HepG2 (cell line): ENCODE data around the gene HSPA1B. TPM values are rescaled to one million over a fixed set of nuclear protein-coding genes. Genes with fewer than 3 reads are reported as not detected.

Source experiments
- CC2D1A ChIP-seq: sonication (generic); formaldehyde crosslinking; IDR thresholded peaks from 2 replicates; pipeline ENCODE4 v1.8.1; 2023; ENCODE audit warnings: mild to moderate bottlenecking, missing genetic modification reagents
- CHD4 ChIP-seq: fragments of 200-600 bp; sonication (generic); IDR thresholded peaks from 2 replicates; pipeline ENCODE4 v1.7.0; 2017; ENCODE audit warnings: mild to moderate bottlenecking, low read length, borderline replicate concordance
- HNRNPK ChIP-seq: fragments of 200-400 bp; formaldehyde crosslinking; IDR thresholded peaks from 2 replicates; pipeline ENCODE4 v1.6.1; 2018; ENCODE audit warnings: low read length, low read depth, moderate library complexity, mild to moderate bottlenecking; ENCODE audit not compliant: poor library complexity, severe bottlenecking
- RFX1 ChIP-seq: fragments of 450-650 bp; IDR thresholded peaks from 2 replicates; pipeline ENCODE4 v1.6.1; 2017
- SMARCE1 ChIP-seq: fragments of 450-650 bp; IDR thresholded peaks from 2 replicates; pipeline ENCODE4 v1.6.1; 2017; ENCODE audit warnings: borderline replicate concordance
- SUZ12 ChIP-seq: fragments of 150-350 bp; IDR thresholded peaks from 2 replicates; pipeline ENCODE4 v1.6.1; 2014; ENCODE audit warnings: low read depth, low read length
- ZBTB46 ChIP-seq: sonication (generic); formaldehyde crosslinking; IDR thresholded peaks from 2 replicates; pipeline ENCODE4 v1.4.0; 2020; ENCODE audit warnings: mild to moderate bottlenecking, missing genetic modification reagents, borderline replicate concordance
- ZNF232 ChIP-seq: sonication (generic); formaldehyde crosslinking; IDR thresholded peaks from 2 replicates; pipeline ENCODE4 v1.4.0; 2020; ENCODE audit warnings: missing genetic modification reagents, borderline replicate concordance
- ZNF574 ChIP-seq: sonication (generic); formaldehyde crosslinking; IDR thresholded peaks from 2 replicates; pipeline ENCODE4 v1.4.0; 2020; ENCODE audit warnings: missing genetic modification reagents
- polyA plus RNA-seq, 8 experiments: library from polyadenylated mRNA; depleted of rRNA in 3 of 8; stranded (reverse) in 7 of 8; unstranded in 1 of 8; fragments of >200 nt; fragmentation: Illumina TruSeq in 4 of 8; extraction: Trizol in 4 of 8; gene quantifications; 2 replicates each; pipeline versions ENCODE4 v1.2.1 to v1.2.3, GENCODE V29; 2011 to 2016; ENCODE audit warnings: low read depth in 4 of 8, missing spikeins in 1 of 8, mixed read lengths in 1 of 8; ENCODE audit not compliant: insufficient read depth in 1 of 8
- total RNA-seq, 5 experiments: library from RNA; depleted of rRNA; stranded (reverse); fragments of >200 nt; fragmentation: Illumina TruSeq; extraction: Trizol; gene quantifications; 2 replicates each; pipeline ENCODE4 v1.2.3, GENCODE V29; 2016; ENCODE audit warnings: low read depth in 1 of 5
- TF ChIP-seq, protein P1 (sequence below): sonication (generic); formaldehyde crosslinking; IDR thresholded peaks from 2 replicates; pipeline ENCODE4 v1.4.0; 2020; ENCODE audit warnings: missing genetic modification reagents, borderline replicate concordance
- TF ChIP-seq, protein P2 (sequence below): sonication (generic); formaldehyde crosslinking; conservative IDR thresholded peaks from 2 replicates; pipeline ENCODE4 v1.4.0; 2020; ENCODE audit warnings: mild to moderate bottlenecking, missing genetic modification reagents, moderate library complexity

HSPA1B gene
- total and polyA plus RNA-seq, 2 of the 13 experiments (the other 11 are each of a cell fraction or from before 2014, with no cell fraction given), result 26.0 to 186 TPM

- TF ChIP-seq, protein P1, sequence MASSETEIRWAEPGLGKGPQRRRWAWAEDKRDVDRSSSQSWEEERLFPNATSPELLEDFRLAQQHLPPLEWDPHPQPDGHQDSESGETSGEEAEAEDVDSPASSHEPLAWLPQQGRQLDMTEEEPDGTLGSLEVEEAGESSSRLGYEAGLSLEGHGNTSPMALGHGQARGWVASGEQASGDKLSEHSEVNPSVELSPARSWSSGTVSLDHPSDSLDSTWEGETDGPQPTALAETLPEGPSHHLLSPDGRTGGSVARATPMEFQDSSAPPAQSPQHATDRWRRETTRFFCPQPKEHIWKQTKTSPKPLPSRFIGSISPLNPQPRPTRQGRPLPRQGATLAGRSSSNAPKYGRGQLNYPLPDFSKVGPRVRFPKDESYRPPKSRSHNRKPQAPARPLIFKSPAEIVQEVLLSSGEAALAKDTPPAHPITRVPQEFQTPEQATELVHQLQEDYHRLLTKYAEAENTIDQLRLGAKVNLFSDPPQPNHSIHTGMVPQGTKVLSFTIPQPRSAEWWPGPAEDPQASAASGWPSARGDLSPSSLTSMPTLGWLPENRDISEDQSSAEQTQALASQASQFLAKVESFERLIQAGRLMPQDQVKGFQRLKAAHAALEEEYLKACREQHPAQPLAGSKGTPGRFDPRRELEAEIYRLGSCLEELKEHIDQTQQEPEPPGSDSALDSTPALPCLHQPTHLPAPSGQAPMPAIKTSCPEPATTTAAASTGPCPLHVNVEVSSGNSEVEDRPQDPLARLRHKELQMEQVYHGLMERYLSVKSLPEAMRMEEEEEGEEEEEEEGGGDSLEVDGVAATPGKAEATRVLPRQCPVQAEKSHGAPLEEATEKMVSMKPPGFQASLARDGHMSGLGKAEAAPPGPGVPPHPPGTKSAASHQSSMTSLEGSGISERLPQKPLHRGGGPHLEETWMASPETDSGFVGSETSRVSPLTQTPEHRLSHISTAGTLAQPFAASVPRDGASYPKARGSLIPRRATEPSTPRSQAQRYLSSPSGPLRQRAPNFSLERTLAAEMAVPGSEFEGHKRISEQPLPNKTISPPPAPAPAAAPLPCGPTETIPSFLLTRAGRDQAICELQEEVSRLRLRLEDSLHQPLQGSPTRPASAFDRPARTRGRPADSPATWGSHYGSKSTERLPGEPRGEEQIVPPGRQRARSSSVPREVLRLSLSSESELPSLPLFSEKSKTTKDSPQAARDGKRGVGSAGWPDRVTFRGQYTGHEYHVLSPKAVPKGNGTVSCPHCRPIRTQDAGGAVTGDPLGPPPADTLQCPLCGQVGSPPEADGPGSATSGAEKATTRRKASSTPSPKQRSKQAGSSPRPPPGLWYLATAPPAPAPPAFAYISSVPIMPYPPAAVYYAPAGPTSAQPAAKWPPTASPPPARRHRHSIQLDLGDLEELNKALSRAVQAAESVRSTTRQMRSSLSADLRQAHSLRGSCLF, result no peak
- peak; percentile 87 for TF ChIP-seq ZNF574 (CRISPR knock-in tag)
- no peak for TF ChIP-seq SUZ12
- no peak; the same call in 1 of the 2 replicates for TF ChIP-seq CHD4
- no peak for TF ChIP-seq HNRNPK
- TF ChIP-seq, protein P2, sequence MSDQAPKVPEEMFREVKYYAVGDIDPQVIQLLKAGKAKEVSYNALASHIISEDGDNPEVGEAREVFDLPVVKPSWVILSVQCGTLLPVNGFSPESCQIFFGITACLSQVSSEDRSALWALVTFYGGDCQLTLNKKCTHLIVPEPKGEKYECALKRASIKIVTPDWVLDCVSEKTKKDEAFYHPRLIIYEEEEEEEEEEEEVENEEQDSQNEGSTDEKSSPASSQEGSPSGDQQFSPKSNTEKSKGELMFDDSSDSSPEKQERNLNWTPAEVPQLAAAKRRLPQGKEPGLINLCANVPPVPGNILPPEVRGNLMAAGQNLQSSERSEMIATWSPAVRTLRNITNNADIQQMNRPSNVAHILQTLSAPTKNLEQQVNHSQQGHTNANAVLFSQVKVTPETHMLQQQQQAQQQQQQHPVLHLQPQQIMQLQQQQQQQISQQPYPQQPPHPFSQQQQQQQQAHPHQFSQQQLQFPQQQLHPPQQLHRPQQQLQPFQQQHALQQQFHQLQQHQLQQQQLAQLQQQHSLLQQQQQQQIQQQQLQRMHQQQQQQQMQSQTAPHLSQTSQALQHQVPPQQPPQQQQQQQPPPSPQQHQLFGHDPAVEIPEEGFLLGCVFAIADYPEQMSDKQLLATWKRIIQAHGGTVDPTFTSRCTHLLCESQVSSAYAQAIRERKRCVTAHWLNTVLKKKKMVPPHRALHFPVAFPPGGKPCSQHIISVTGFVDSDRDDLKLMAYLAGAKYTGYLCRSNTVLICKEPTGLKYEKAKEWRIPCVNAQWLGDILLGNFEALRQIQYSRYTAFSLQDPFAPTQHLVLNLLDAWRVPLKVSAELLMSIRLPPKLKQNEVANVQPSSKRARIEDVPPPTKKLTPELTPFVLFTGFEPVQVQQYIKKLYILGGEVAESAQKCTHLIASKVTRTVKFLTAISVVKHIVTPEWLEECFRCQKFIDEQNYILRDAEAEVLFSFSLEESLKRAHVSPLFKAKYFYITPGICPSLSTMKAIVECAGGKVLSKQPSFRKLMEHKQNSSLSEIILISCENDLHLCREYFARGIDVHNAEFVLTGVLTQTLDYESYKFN, result peak; percentile 95
- TF ChIP-seq ZBTB46, result no peak
- TF ChIP-seq SMARCE1, result no peak
- no peak for TF ChIP-seq CC2D1A (CRISPR knock-in tag)
- TF ChIP-seq ZNF232 (CRISPR knock-in tag), result 0 out of 2 replicates have a peak, but pooled peaks have one; percentile 3
- TF ChIP-seq RFX1, result no peak; the same call in 1 of the 2 replicates
These were observed 37.9 kb downstream of the HSPA1B start (continued) for GRCh38 chr6:31865205-31866118.
